Thyroid gland (tissue), 4 donors: Measurements from ENCODE around the gene COL26A1. TPM values are rescaled to one million over a fixed set of nuclear protein-coding genes. Genes with fewer than 3 reads are reported as not detected.
"Not testable (repeated sequence)": the region's sequence is repeated elsewhere in the genome, so short reads cannot be mapped to it uniquely, and the experiment has no call there.

Experiments used
- DNase-seq, 2 donors: peaks; one replicate each; pipeline ENCODE4 v3.0.0-alpha.2; 2019
- H3K27ac ChIP-seq, 3 donors: fragments of 200-600 bp; sonication (generic); 1 replicate in 2 of 3; 2 replicates in 1 of 3; pipeline ENCODE4 v1.5.1; 2016 to 2019; ENCODE audit warnings: mild to moderate bottlenecking in 1 of 3, moderate library complexity in 1 of 3
- H3K27me3 ChIP-seq: fragments of 200-600 bp; sonication (generic); one replicate; pipeline ENCODE4 v1.5.1; 2019
- H3K36me3 ChIP-seq, 2 donors: fragments of 200-600 bp; sonication (generic); one replicate each; pipeline ENCODE4 v1.5.1; 2016 to 2019
- H3K4me1 ChIP-seq, 2 donors: fragments of 200-600 bp; sonication (generic); one replicate each; pipeline ENCODE4 v1.5.1; 2017 to 2019
- H3K4me3 ChIP-seq, 3 donors: fragments of 200-600 bp; sonication (generic); replicated peaks in 1 of 3; 1 replicate in 2 of 3; 2 replicates in 1 of 3; pipeline ENCODE4 v1.5.1; 2016; ENCODE audit warnings: mild to moderate bottlenecking in 1 of 3
- H3K9me3 ChIP-seq: fragments of 200-600 bp; sonication (generic); one replicate; pipeline ENCODE4 v1.5.1; 2017
- CTCF ChIP-seq, 6 experiments: fragments of 200-600 bp in 3 of 6; fragments of 450-650 bp in 3 of 6; sonication (generic) in 3 of 6; IDR thresholded peaks; one replicate each; pipeline ENCODE4 v1.5.1; 2016 to 2019; ENCODE audit warnings: antibody characterized with exemption in 6 of 6, mild to moderate bottlenecking in 2 of 6, inconsistent platforms in 1 of 6, moderate library complexity in 1 of 6
- POLR2A ChIP-seq, 2 donors: fragments of 450-650 bp; IDR thresholded peaks; one replicate each; pipeline ENCODE4 v1.6.1; 2017; ENCODE audit warnings: antibody characterized with exemption in 2 of 2, mild to moderate bottlenecking in 2 of 2, moderate library complexity in 1 of 2
- WGBS, 2 donors: methylation state at CpG; one replicate each; pipeline ENCODE4 v1.1.5; 2017; 5-methylcytosine and 5-hydroxymethylcytosine counted together
- intact Hi-C: fragments of 100-400 bp; cut with DNase I; formaldehyde crosslinking; loops from one replicate; pipeline ENCODE4 v1.15.1; 2023
- total RNA-seq, 4 donors: library from RNA; depleted of rRNA; stranded (reverse); fragments of >200 nt; gene quantifications; one replicate each; pipeline ENCODE4 v1.2.3, GENCODE V29; 2016

The COL26A1 gene
- total RNA-seq, 4 donors from 2014 or later, result not detected

- Histone ChIP-seq H3K36me3 (no peaks in the 10 kb centered on the region), H3K9me3 (no peaks in the 10 kb centered on the region), H3K27me3 (no peaks in the 10 kb centered on the region), H3K27ac (no peak overlapping the region), H3K4me1 (peaks cover 0 to 16% of the 10 kb centered on the region in 2 donors), H3K4me3 (no peak overlapping the region)
- 86 to 91% methylated on average over 3 of the region's 3 CpGs for whole genome bisulfite sequencing, 2 donors
- DNase-seq, result no peak
- intact Hi-C loops, result no loop called here
- TF ChIP-seq POLR2A (IDR thresholded peaks at IDR 0.05) (no peak), CTCF (IDR thresholded peaks at IDR 0.05) (no peak)
Observed at GRCh38 chr7:101432316-101432715, 69.6 kb downstream of the COL26A1 start.

GRCh38 chr7:101433688-101434087 lies 71.0 kb downstream of the COL26A1 start:
- H3K36me3 ChIP-seq, result no peaks in the 10 kb centered on the region
- H3K4me3 ChIP-seq, result no peak overlapping the region
- H3K9me3 ChIP-seq, result no peaks in the 10 kb centered on the region
- H3K27ac ChIP-seq, result no peak overlapping the region
- WGBS, 2 donors, result 87 to 92% methylated on average over 4 of the region's 4 CpGs
- peaks cover 0 to 16% of the 10 kb centered on the region in 2 donors for H3K4me1 ChIP-seq
- intact Hi-C loops, result no loop called here
- no peak for DNase-seq
- no peaks in the 10 kb centered on the region for H3K27me3 ChIP-seq
- TF ChIP-seq POLR2A (IDR thresholded peaks at IDR 0.05), result no peak
- TF ChIP-seq CTCF (IDR thresholded peaks at IDR 0.05), result no peak

- H3K4me3 ChIP-seq, H3K9me3 ChIP-seq, H3K36me3 ChIP-seq, intact Hi-C loops, H3K27ac ChIP-seq, H3K27me3 ChIP-seq, DNase-seq: not testable (repeated sequence)
- H3K4me1 ChIP-seq, result peaks cover 0 to 16% of the 10 kb centered on the region in 2 donors
- WGBS, 2 donors, result 93 to 94% methylated on average over 8 of the region's 8 CpGs
Observed at GRCh38 chr7:101434155-101434554, 71.5 kb downstream of the COL26A1 start.

GRCh38 chr7:101435461-101436220 lies 73.0 kb downstream of the COL26A1 start:
- H3K9me3 ChIP-seq, result no peaks in the 10 kb centered on the region
- WGBS, 2 donors, result 13 to 37% methylated on average over 10 to 17 of the region's 22 CpGs
- H3K27ac ChIP-seq, result no peak overlapping the region
- peak in 1 of 2 donors; percentile 8 for DNase-seq
- intact Hi-C loops, result no loop called here
- no peak overlapping the region for H3K4me3 ChIP-seq
- H3K4me1 ChIP-seq, result peaks cover 0 to 16% of the 10 kb centered on the region in 2 donors
- H3K27me3 ChIP-seq, result no peaks in the 10 kb centered on the region
- TF ChIP-seq CTCF (IDR thresholded peaks at IDR 0.05), result no peak
- TF ChIP-seq POLR2A (IDR thresholded peaks at IDR 0.05), result no peak
- no peaks in the 10 kb centered on the region for H3K36me3 ChIP-seq

GRCh38 chr7:101436221-101436735 lies 73.6 kb downstream of the COL26A1 start:
- WGBS, 2 donors, result 62 to 67% methylated on average over 6 to 12 of the region's 15 CpGs
- H3K36me3 ChIP-seq, result no peaks in the 10 kb centered on the region
- no peak overlapping the region for H3K27ac ChIP-seq
- H3K4me1 ChIP-seq, result peaks cover 0 to 16% of the 10 kb centered on the region in 2 donors
- no peak for DNase-seq
- H3K9me3 ChIP-seq, result no peaks in the 10 kb centered on the region
- no peaks in the 10 kb centered on the region for H3K27me3 ChIP-seq
- intact Hi-C loops, result no loop called here
- no peak overlapping the region for H3K4me3 ChIP-seq
- TF ChIP-seq POLR2A (IDR thresholded peaks at IDR 0.05) (no peak), CTCF (IDR thresholded peaks at IDR 0.05) (no peak)
